Activated T-cell treated with anti-CD3 and anti-CD28 coated beads, Interleukin-2, amount 50 U/mL, for 72 hours (primary cell): ENCODE data around the gene HMGCR. TPM values are rescaled to one million over a fixed set of nuclear protein-coding genes. Genes with fewer than 3 reads are reported as not detected.
A peak's percentile ranks its signal among the peaks of the same experiment; 100 is the strongest.
"Not testable (repeated sequence)": the region's sequence is repeated elsewhere in the genome, so short reads cannot be mapped to it uniquely, and the experiment has no call there.

Experiments
- ATAC-seq, 2 donors: fragments of 150-1000 bp; cut with Tn5 transposase; replicated peaks in 1 of 2; 2 replicates each; pipeline ENCODE4 v1.10.0; 2021; ENCODE audit warnings: moderate library complexity in 2 of 2, mild to moderate bottlenecking in 1 of 2
- DNase-seq, 2 donors: peaks; one replicate each; pipeline ENCODE4 v3.0.0; 2021 to 2022; ENCODE audit warnings: mixed read lengths in 1 of 2
- H3K27ac Mint-ChIP-seq: one replicate; pipeline ENCODE4 v1.8.0; 2022; ENCODE audit warnings: mild to moderate bottlenecking, moderate library complexity, mixed read lengths
- H3K27me3 Mint-ChIP-seq: one replicate; pipeline ENCODE4 v1.8.0; 2022; ENCODE audit warnings: low read depth, mixed read lengths
- H3K36me3 Mint-ChIP-seq, 2 donors: one replicate each; pipeline ENCODE4 v1.8.0; 2022; ENCODE audit warnings: mixed read lengths in 2 of 2, mild to moderate bottlenecking in 1 of 2; ENCODE audit not compliant: insufficient read depth in 2 of 2
- H3K4me1 Mint-ChIP-seq: one replicate; pipeline ENCODE4 v1.8.0; 2022; ENCODE audit warnings: low read depth, mixed read lengths
- H3K4me3 Mint-ChIP-seq, 2 donors: one replicate each; pipeline ENCODE4 v1.8.0; 2022; ENCODE audit warnings: mild to moderate bottlenecking in 2 of 2, mixed read lengths in 2 of 2, moderate library complexity in 2 of 2
- H3K9me3 Mint-ChIP-seq, 2 donors: one replicate each; pipeline ENCODE4 v1.8.0; 2022; ENCODE audit warnings: mixed read lengths in 2 of 2
- total RNA-seq, 2 donors: library from RNA; stranded (reverse); gene quantifications; one replicate each; pipeline ENCODE4 v1.2.3, GENCODE V29; 2022

HMGCR gene
- total RNA-seq: 10 to 100 TPM; 23.5 to 24.2 TPM

- peak; percentile 96 to 97 for ATAC-seq
- no peak within 1 kb of the TSS for H3K27ac Mint-ChIP-seq
- H3K27me3 Mint-ChIP-seq: no peaks in the 10 kb centered on the region
- peaks cover 41% of the 10 kb centered on the region for H3K4me1 Mint-ChIP-seq
- peak; percentile 95 to 98 for DNase-seq
- H3K9me3 Mint-ChIP-seq: no peaks in the 10 kb centered on the region
- H3K36me3 Mint-ChIP-seq: peaks cover 0 to 1% of the 10 kb centered on the region in 2 donors
- H3K4me3 Mint-ChIP-seq: no peak within 1 kb of the TSS
Measured at GRCh38 chr5:75336615-75337336, at the start of gene HMGCR. Gene HMGCR, plus strand, starts transcription at chr5:75337220. Its CDS starts 5,386 bp downstream, at chr5:75342606.

GRCh38 chr5:75291844-75292243 lies 45.2 kb upstream of the HMGCR start:
- not testable (repeated sequence) for H3K9me3 Mint-ChIP-seq, H3K27ac Mint-ChIP-seq, H3K4me1 Mint-ChIP-seq, H3K4me3 Mint-ChIP-seq, DNase-seq, ATAC-seq
- H3K36me3 Mint-ChIP-seq: peaks cover 2 to 11% of the 10 kb centered on the region in 2 donors
- peaks cover 18% of the 10 kb centered on the region for H3K27me3 Mint-ChIP-seq

GRCh38 chr5:75300084-75300483 lies 36.9 kb upstream of the HMGCR start:
- peaks cover 0 to 4% of the 10 kb centered on the region in 2 donors for H3K36me3 Mint-ChIP-seq
- H3K9me3 Mint-ChIP-seq: peaks cover 0 to 1% of the 10 kb centered on the region in 2 donors
- no peaks in the 10 kb centered on the region for H3K4me1 Mint-ChIP-seq
- H3K27ac Mint-ChIP-seq: no peak overlapping the region
- H3K4me3 Mint-ChIP-seq: no peak overlapping the region
- DNase-seq: no peak
- no peaks in the 10 kb centered on the region for H3K27me3 Mint-ChIP-seq
- no peak for ATAC-seq

- no peaks in the 10 kb centered on the region for H3K36me3 Mint-ChIP-seq
- peaks cover 0 to 1% of the 10 kb centered on the region in 2 donors for H3K9me3 Mint-ChIP-seq
- H3K4me1 Mint-ChIP-seq: no peaks in the 10 kb centered on the region
- H3K4me3 Mint-ChIP-seq: no peak overlapping the region
- DNase-seq (no peak), ATAC-seq (no peak)
- peaks cover 6% of the 10 kb centered on the region for H3K27me3 Mint-ChIP-seq
- H3K27ac Mint-ChIP-seq: no peak overlapping the region
Measured at GRCh38 chr5:75303419-75303818, 33.6 kb upstream of the HMGCR start.

GRCh38 chr5:75304486-75304885 lies 32.5 kb upstream of the HMGCR start:
- H3K36me3 Mint-ChIP-seq, H3K4me1 Mint-ChIP-seq, H3K9me3 Mint-ChIP-seq, H3K27ac Mint-ChIP-seq, H3K27me3 Mint-ChIP-seq, H3K4me3 Mint-ChIP-seq, ATAC-seq, DNase-seq: not testable (repeated sequence)

- no peaks in the 10 kb centered on the region for H3K9me3 Mint-ChIP-seq
- H3K4me1 Mint-ChIP-seq: no peaks in the 10 kb centered on the region
- no peak overlapping the region for H3K27ac Mint-ChIP-seq
- ATAC-seq (no peak), DNase-seq (no peak)
- peaks cover 14% of the 10 kb centered on the region for H3K27me3 Mint-ChIP-seq
- no peaks in the 10 kb centered on the region for H3K36me3 Mint-ChIP-seq
- no peak overlapping the region for H3K4me3 Mint-ChIP-seq
Measured at GRCh38 chr5:75306746-75307145, 30.3 kb upstream of the HMGCR start.

GRCh38 chr5:75310212-75310611 lies 26.8 kb upstream of the HMGCR start:
- Mint-ChIP-seq H3K27me3 (peaks cover 17% of the 10 kb centered on the region), H3K9me3 (no peaks in the 10 kb centered on the region), H3K36me3 (no peaks in the 10 kb centered on the region), H3K4me3 (no peak overlapping the region), H3K27ac (no peak overlapping the region), H3K4me1 (no peaks in the 10 kb centered on the region)
- ATAC-seq: no peak
- DNase-seq: no peak

GRCh38 chr5:75319148-75319547 lies 17.9 kb upstream of the HMGCR start:
- ATAC-seq, H3K9me3 Mint-ChIP-seq, H3K27me3 Mint-ChIP-seq, H3K36me3 Mint-ChIP-seq, H3K4me3 Mint-ChIP-seq, H3K27ac Mint-ChIP-seq, DNase-seq: not testable (repeated sequence)
- H3K4me1 Mint-ChIP-seq: peaks cover 13% of the 10 kb centered on the region

GRCh38 chr5:75319638-75320037 lies 17.4 kb upstream of the HMGCR start:
- Mint-ChIP-seq H3K27ac (no peak overlapping the region), H3K36me3 (no peaks in the 10 kb centered on the region), H3K27me3 (peaks cover 5% of the 10 kb centered on the region), H3K4me3 (no peak overlapping the region), H3K4me1 (peaks cover 18% of the 10 kb centered on the region), H3K9me3 (no peaks in the 10 kb centered on the region)
- ATAC-seq (no peak), DNase-seq (no peak)

- H3K36me3 Mint-ChIP-seq: no peaks in the 10 kb centered on the region
- H3K9me3 Mint-ChIP-seq: no peaks in the 10 kb centered on the region
- H3K4me1 Mint-ChIP-seq: peaks cover 25% of the 10 kb centered on the region
- peaks cover 5% of the 10 kb centered on the region for H3K27me3 Mint-ChIP-seq
- DNase-seq (no peak), ATAC-seq (no peak)
- H3K4me3 Mint-ChIP-seq: no peak overlapping the region
- H3K27ac Mint-ChIP-seq: no peak overlapping the region
Measured at GRCh38 chr5:75320371-75320770, 16.6 kb upstream of the HMGCR start.

GRCh38 chr5:75322066-75322465 lies 15.0 kb upstream of the HMGCR start:
- Mint-ChIP-seq H3K27me3 (peaks cover 5% of the 10 kb centered on the region), H3K27ac (no peak overlapping the region), H3K9me3 (no peaks in the 10 kb centered on the region), H3K4me3 (no peak overlapping the region), H3K36me3 (no peaks in the 10 kb centered on the region), H3K4me1 (peaks cover 36% of the 10 kb centered on the region)
- no peak for ATAC-seq
- DNase-seq: no peak

GRCh38 chr5:75324791-75325190 lies 12.2 kb upstream of the HMGCR start:
- no peaks in the 10 kb centered on the region for H3K36me3 Mint-ChIP-seq
- ATAC-seq: peak; percentile 85 to 90

GRCh38 chr5:75325242-75325641 lies 11.8 kb upstream of the HMGCR start:
- Mint-ChIP-seq H3K36me3 (no peaks in the 10 kb centered on the region), H3K4me3 (peak overlapping the region; percentile 71 to 85)
- peak; percentile 68 to 69 for ATAC-seq

More at GRCh38 chr5:75324791-75325190, 12.2 kb upstream of the HMGCR start:
- DNase-seq: peak; percentile 56 to 62
- H3K27me3 Mint-ChIP-seq: peaks cover 5% of the 10 kb centered on the region
- H3K27ac Mint-ChIP-seq: peak overlapping the region; percentile 56
- no peaks in the 10 kb centered on the region for H3K9me3 Mint-ChIP-seq
- H3K4me3 Mint-ChIP-seq: peak overlapping the region; percentile 71 to 85
- H3K4me1 Mint-ChIP-seq: peaks cover 45% of the 10 kb centered on the region

GRCh38 chr5:75330404-75330803 lies 6.6 kb upstream of the HMGCR start:
- Mint-ChIP-seq H3K4me3 (no peak overlapping the region), H3K27ac (no peak overlapping the region), H3K4me1 (peaks cover 19% of the 10 kb centered on the region), H3K36me3 (no peaks in the 10 kb centered on the region), H3K9me3 (no peaks in the 10 kb centered on the region), H3K27me3 (no peaks in the 10 kb centered on the region)
- ATAC-seq: no peak
- no peak for DNase-seq

More at GRCh38 chr5:75325242-75325641, 11.8 kb upstream of the HMGCR start:
- no peak for DNase-seq
- Mint-ChIP-seq H3K27ac (peak overlapping the region; percentile 56), H3K4me1 (peaks cover 45% of the 10 kb centered on the region), H3K9me3 (no peaks in the 10 kb centered on the region), H3K27me3 (peaks cover 5% of the 10 kb centered on the region)
